OCI-LY7 (cell line): Measurements from ENCODE around the gene IL1RAPL1. TPM values are rescaled to one million over a fixed set of nuclear protein-coding genes. Genes with fewer than 3 reads are reported as not detected.

Experiments used
- BruUV-seq: library from RNA; stranded (reverse); fragments of 400-500 nt; replicated peaks from 2 replicates; lab custom pipeline; 2021; lab: Mats Ljungman, UMichigan
- CTCF ChIA-PET: fragments of 300-600 bp; sonication (Branson Sonifier 250); formaldehyde crosslinking; loops from one replicate; lab custom pipeline; 2022; ENCODE audit warnings: antibody characterized with exemption; ENCODE audit not compliant: unreplicated experiment; lab: Charles Lee
- POLR2A ChIA-PET: fragments of 300-600 bp; sonication (Branson Sonifier 250); formaldehyde crosslinking; loops from one replicate; lab custom pipeline; 2022; ENCODE audit warnings: antibody characterized with exemption; lab: Charles Lee
- DNase-seq: peaks from one replicate; pipeline ENCODE4 v3.0.0-alpha.2; 2015; ENCODE audit warnings: low spot score
- H2AFZ ChIP-seq: fragments of 200-600 bp; sonication (generic), shearing (Covaris generic); 2 replicates; pipeline ENCODE4 v1.6.1; 2014; ENCODE audit warnings: mild to moderate bottlenecking, antibody characterized with exemption, low read length, moderate library complexity
- H3K27ac ChIP-seq: fragments of 200-600 bp; sonication (generic); 2 replicates; pipeline ENCODE4 v1.5.1; 2014; ENCODE audit warnings: mixed run types, low read depth, mild to moderate bottlenecking, moderate library complexity, low read length, inconsistent platforms; ENCODE audit not compliant: poor library complexity, severe bottlenecking
- H3K36me3 ChIP-seq: fragments of 200-600 bp; sonication (generic); 2 replicates; pipeline ENCODE4 v1.6.1; 2014; ENCODE audit warnings: mild to moderate bottlenecking, antibody characterized with exemption, low read length, moderate library complexity, mixed read lengths; ENCODE audit not compliant: insufficient read depth
- H3K4me1 ChIP-seq: fragments of 200-600 bp; sonication (generic); 2 replicates; pipeline ENCODE4 v1.5.1; 2014; ENCODE audit warnings: mild to moderate bottlenecking, low read length; ENCODE audit not compliant: insufficient read depth, poor library complexity, severe bottlenecking
- H3K4me2 ChIP-seq: fragments of 200-600 bp; sonication (generic); 2 replicates; pipeline ENCODE4 v1.6.1; 2014; ENCODE audit warnings: mild to moderate bottlenecking, low read length
- H3K4me3 ChIP-seq: fragments of 200-600 bp; sonication (generic); 2 replicates; pipeline ENCODE4 v1.5.1; 2014; ENCODE audit warnings: mild to moderate bottlenecking, low read depth, low read length; ENCODE audit not compliant: poor library complexity, severe bottlenecking
- H3K79me2 ChIP-seq: fragments of 200-600 bp; sonication (generic); 2 replicates; pipeline ENCODE4 v1.6.1; 2016; ENCODE audit warnings: low read depth, mild to moderate bottlenecking, low read length, moderate library complexity, mixed read lengths; ENCODE audit not compliant: insufficient read depth
- H3K9me2 ChIP-seq: fragments of 200-600 bp; sonication (generic); 2 replicates; pipeline ENCODE4 v1.6.1; 2016; ENCODE audit warnings: mild to moderate bottlenecking, low read length, mixed read lengths; ENCODE audit not compliant: insufficient read depth
- H3K9me3 ChIP-seq: fragments of 200-600 bp; sonication (generic); 2 replicates; pipeline ENCODE4 v1.6.1; 2014; ENCODE audit warnings: mild to moderate bottlenecking, mixed run types, low read length, mixed read lengths
- H4K20me1 ChIP-seq: fragments of 200-600 bp; sonication (generic); 2 replicates; pipeline ENCODE4 v1.6.1; 2014; ENCODE audit warnings: mild to moderate bottlenecking, antibody characterized with exemption, low read length, moderate library complexity, mixed read lengths; ENCODE audit not compliant: insufficient read depth
- CTCF ChIP-seq: fragments of 200-600 bp; sonication (generic); conservative IDR thresholded peaks from 2 replicates; pipeline ENCODE4 v1.5.1; 2014; ENCODE audit warnings: mild to moderate bottlenecking, antibody characterized with exemption, low read length, moderate library complexity, mixed read lengths
- EZH2phosphoT487 ChIP-seq: fragments of 200-600 bp; sonication (generic); IDR thresholded peaks from 2 replicates; pipeline ENCODE4 v1.6.1; 2018; ENCODE audit warnings: low read depth, borderline replicate concordance, mild to moderate bottlenecking, mixed run types, antibody characterized with exemption, low read length, moderate library complexity, mixed read lengths
- intact Hi-C: fragments of 100-400 bp; cut with micrococcal nuclease; formaldehyde crosslinking; loops from one replicate; pipeline ENCODE4 v1.10.0; 2022; ENCODE audit not compliant: unreplicated experiment
- total RNA-seq, 2 experiments: library from RNA; depleted of rRNA in 1 of 2; stranded (reverse); fragments of >200 nt in 1 of 2; shearing (Covaris generic) in 1 of 2; gene quantifications; 2 replicates each; pipeline ENCODE4 v1.2.3, GENCODE V29; 2014 to 2022

The IL1RAPL1 gene
- total RNA-seq, 2 experiments from 2014 or later, result not detected

GRCh38 chrX:29640106-29640505 lies 1052.9 kb downstream of the IL1RAPL1 start:
- H3K9me3 ChIP-seq, result no peaks in the 10 kb centered on the region
- BruUV-seq, result no TSS peak
- intact Hi-C loops, result no loop called here

GRCh38 chrX:29641461-29641860 lies 1054.2 kb downstream of the IL1RAPL1 start:
- no TSS peak for BruUV-seq
- Histone ChIP-seq H3K4me1 (no peaks in the 10 kb centered on the region), H3K4me2 (no peak overlapping the region), H3K79me2 (no peaks in the 10 kb centered on the region), H3K4me3 (no peak overlapping the region), H2AFZ (no peak overlapping the region), H3K9me3 (no peaks in the 10 kb centered on the region), H3K27ac (no peak overlapping the region), H3K36me3 (no peaks in the 10 kb centered on the region), H3K9me2 (no peaks in the 10 kb centered on the region), H4K20me1 (no peaks in the 10 kb centered on the region)
- CTCF ChIA-PET, result no interaction called here
- intact Hi-C loops, result no loop called here
- DNase-seq, result no peak
- POLR2A ChIA-PET, result interaction anchor here (0.7 kb wide), 1 partner anchor 178 kb away, joined by 4 read pairs; no protein-coding TSS in a partner anchor
- no peak for TF ChIP-seq EZH2phosphoT487
- TF ChIP-seq CTCF, result no peak

More at GRCh38 chrX:29640106-29640505, 1052.9 kb downstream of the IL1RAPL1 start:
- no peak overlapping the region for H2AFZ ChIP-seq
- no peak for DNase-seq
- H3K4me3 ChIP-seq, result no peak overlapping the region
- H3K27ac ChIP-seq, result no peak overlapping the region
- H3K4me2 ChIP-seq, result no peak overlapping the region
- no peaks in the 10 kb centered on the region for H3K9me2 ChIP-seq
- POLR2A ChIA-PET, result no interaction called here
- CTCF ChIA-PET, result no interaction called here
- no peaks in the 10 kb centered on the region for H3K36me3 ChIP-seq
- no peaks in the 10 kb centered on the region for H3K79me2 ChIP-seq
- no peaks in the 10 kb centered on the region for H3K4me1 ChIP-seq
- no peaks in the 10 kb centered on the region for H4K20me1 ChIP-seq
- no peak for TF ChIP-seq EZH2phosphoT487
- TF ChIP-seq CTCF, result no peak

- no TSS peak for BruUV-seq
Observed at GRCh38 chrX:29643181-29643580, 1055.9 kb downstream of the IL1RAPL1 start.

More at GRCh38 chrX:29643181-29643580, 1055.9 kb downstream of the IL1RAPL1 start:
- H3K79me2 ChIP-seq, result no peaks in the 10 kb centered on the region
- no peaks in the 10 kb centered on the region for H3K9me3 ChIP-seq
- DNase-seq, result no peak
- no peak overlapping the region for H2AFZ ChIP-seq
- TF ChIP-seq EZH2phosphoT487 (no peak), CTCF (no peak)
- POLR2A ChIA-PET, result no interaction called here
- H3K36me3 ChIP-seq, result no peaks in the 10 kb centered on the region
- CTCF ChIA-PET, result no interaction called here
- H3K4me3 ChIP-seq, result no peak overlapping the region
- H3K4me1 ChIP-seq, result no peaks in the 10 kb centered on the region
- no peaks in the 10 kb centered on the region for H3K9me2 ChIP-seq
- H3K4me2 ChIP-seq, result no peak overlapping the region
- H3K27ac ChIP-seq, result no peak overlapping the region
- H4K20me1 ChIP-seq, result no peaks in the 10 kb centered on the region
- intact Hi-C loops, result no loop called here
